ENCODE measurements around the gene CLASP2. TPM values are rescaled to one million over a fixed set of nuclear protein-coding genes. Genes with fewer than 3 reads are reported as not detected.
"Not testable (repeated sequence)": the region's sequence is repeated elsewhere in the genome, so short reads cannot be mapped to it uniquely, and the experiment has no call there.

Gene CLASP2
- total RNA-seq, 3 donors from 2014 or later (not counting 1 experiment from before 2014, with no cell fraction given), result 93.8 to 109 (median 99.3) TPM

- Mint-ChIP-seq H3K4me3 (peak overlapping the region; percentile 88), H3K9me3 (no peaks in the 10 kb centered on the region)
- no peaks in the 10 kb centered on the region for H3K27me3 ChIP-seq (ENCODE audit: control insufficient read depth, insufficient read depth, low read length)
Observed at GRCh38 chr3:33658039-33658438, 60.0 kb downstream of the CLASP2 start.

GRCh38 chr3:33652736-33653135, 65.3 kb downstream of the CLASP2 start:
- Mint-ChIP-seq H3K4me1 (peaks cover 36 to 47% of the 10 kb centered on the region in 2 donors), H3K36me3 (no peaks in the 10 kb centered on the region), H3K4me3 (no peak overlapping the region), H3K27ac (no peak overlapping the region), H3K27me3 (ENCODE audit: low read depth in 2 of 2) (no peaks in the 10 kb centered on the region), H3K9me3 (no peaks in the 10 kb centered on the region)
- no peak for TF ChIP-seq CTCF (IDR thresholded peaks at IDR 0.05)
- no peak overlapping the region for H3K4me3 ChIP-seq (ENCODE audit: low read length)
- no peaks in the 10 kb centered on the region for H3K27me3 ChIP-seq (ENCODE audit: control insufficient read depth, insufficient read depth, low read length)
- no peak overlapping the region for H3K27ac ChIP-seq (ENCODE audit: low read length)
- DNase-seq, result no peak
- ATAC-seq, result no peak
- H3K36me3 ChIP-seq (ENCODE audit: control insufficient read depth, insufficient read depth, low read length), result no peaks in the 10 kb centered on the region
- H3K4me1 ChIP-seq (ENCODE audit: control insufficient read depth, insufficient read depth, low read length), result no peaks in the 10 kb centered on the region
- H3K9me3 ChIP-seq (ENCODE audit: control insufficient read depth, insufficient read depth, low read length), result no peaks in the 10 kb centered on the region
- 87% methylated on average over 2 of the region's 2 CpGs for WGBS (ENCODE audit: insufficient coverage)
- intact Hi-C loops (cut with micrococcal nuclease), result no loop called here

More at GRCh38 chr3:33658039-33658438, 60.0 kb downstream of the CLASP2 start:
- Histone ChIP-seq H3K4me1 (ENCODE audit: control insufficient read depth, insufficient read depth, low read length) (peaks cover 8% of the 10 kb centered on the region), H3K9me3 (ENCODE audit: control insufficient read depth, insufficient read depth, low read length) (no peaks in the 10 kb centered on the region), H3K4me3 (ENCODE audit: low read length) (peak overlapping the region; percentile 41), H3K36me3 (ENCODE audit: control insufficient read depth, insufficient read depth, low read length) (peaks cover 3% of the 10 kb centered on the region), H3K27ac (ENCODE audit: low read length) (no peak overlapping the region)
- no peaks in the 10 kb centered on the region for H3K27me3 Mint-ChIP-seq (ENCODE audit: low read depth in 2 of 2)
- intact Hi-C loops (cut with micrococcal nuclease), result loop anchor here (5.0 kb wide), 1 partner anchor 216 kb away; the partner anchor contains the start of gene UBP1
- no peaks in the 10 kb centered on the region for H3K36me3 Mint-ChIP-seq
- H3K4me1 Mint-ChIP-seq, result peaks cover 41 to 45% of the 10 kb centered on the region in 2 donors
- ATAC-seq (no peak), DNase-seq (no peak)
- WGBS (ENCODE audit: insufficient coverage), result no CpG with 5 or more reads among the region's 1 CpG
- TF ChIP-seq CTCF (IDR thresholded peaks at IDR 0.05), result no peak
- no peak overlapping the region for H3K27ac Mint-ChIP-seq

- H3K27ac ChIP-seq (ENCODE audit: low read length); H3K36me3 ChIP-seq (ENCODE audit: control insufficient read depth, insufficient read depth, low read length); intact Hi-C loops (cut with micrococcal nuclease); H3K4me3 ChIP-seq (ENCODE audit: low read length); H3K27me3 Mint-ChIP-seq (ENCODE audit: low read depth in 2 of 2); DNase-seq; H3K9me3 Mint-ChIP-seq; H3K4me1 ChIP-seq (ENCODE audit: control insufficient read depth, insufficient read depth, low read length); H3K36me3 Mint-ChIP-seq; H3K27me3 ChIP-seq (ENCODE audit: control insufficient read depth, insufficient read depth, low read length); H3K4me3 Mint-ChIP-seq; H3K9me3 ChIP-seq (ENCODE audit: control insufficient read depth, insufficient read depth, low read length): not testable (repeated sequence)
- peak overlapping the region in 1 of 2 donors; percentile 19 for H3K27ac Mint-ChIP-seq
- peaks cover 35 to 41% of the 10 kb centered on the region in 2 donors for H3K4me1 Mint-ChIP-seq
- ATAC-seq, result peak in 1 of 3 donors; percentile 18
- 100% methylated on average over 2 of the region's 4 CpGs for WGBS (ENCODE audit: insufficient coverage)
Observed at GRCh38 chr3:33651101-33651500, 67.0 kb downstream of the CLASP2 start.

- no peak overlapping the region for H3K4me3 ChIP-seq (ENCODE audit: low read length)
- WGBS (ENCODE audit: insufficient coverage), result 97% methylated on average over 1 of the region's 1 CpG
- no peaks in the 10 kb centered on the region for H3K36me3 ChIP-seq (ENCODE audit: control insufficient read depth, insufficient read depth, low read length)
- H3K27me3 Mint-ChIP-seq (ENCODE audit: low read depth in 2 of 2), result no peaks in the 10 kb centered on the region
- H3K27ac Mint-ChIP-seq, result peak overlapping the region; percentile 1 to 19
- no peaks in the 10 kb centered on the region for H3K9me3 Mint-ChIP-seq
- no peaks in the 10 kb centered on the region for H3K27me3 ChIP-seq (ENCODE audit: control insufficient read depth, insufficient read depth, low read length)
- H3K4me1 Mint-ChIP-seq, result peaks cover 39 to 41% of the 10 kb centered on the region in 2 donors
- DNase-seq (no peak), ATAC-seq (no peak)
- H3K4me1 ChIP-seq (ENCODE audit: control insufficient read depth, insufficient read depth, low read length), result no peaks in the 10 kb centered on the region
- intact Hi-C loops (cut with micrococcal nuclease), result no loop called here
- H3K36me3 Mint-ChIP-seq, result no peaks in the 10 kb centered on the region
- H3K9me3 ChIP-seq (ENCODE audit: control insufficient read depth, insufficient read depth, low read length), result no peaks in the 10 kb centered on the region
- no peak overlapping the region for H3K27ac ChIP-seq (ENCODE audit: low read length)
- TF ChIP-seq CTCF (IDR thresholded peaks at IDR 0.05), result no peak
- no peak overlapping the region for H3K4me3 Mint-ChIP-seq
Observed at GRCh38 chr3:33650495-33650894, 67.6 kb downstream of the CLASP2 start.
